Measurements from ENCODE around the gene UBAP1. TPM values are rescaled to one million over a fixed set of nuclear protein-coding genes. Genes with fewer than 3 reads are reported as not detected.
"Not testable (repeated sequence)": the region's sequence is repeated elsewhere in the genome, so short reads cannot be mapped to it uniquely, and the experiment has no call there.

Gene UBAP1
- total RNA-seq, 2 donors from 2014 or later: 63.3 to 68.2 TPM

GRCh38 chr9:34271265-34272006 lies 92.6 kb downstream of the UBAP1 start:
- Mint-ChIP-seq H3K4me1 (no peaks in the 10 kb centered on the region), H3K27ac (no peak overlapping the region), H3K27me3 (no peaks in the 10 kb centered on the region), H3K4me3 (no peak overlapping the region), H3K36me3 (ENCODE audit: low read depth) (no peaks in the 10 kb centered on the region)
- ATAC-seq: no peak
- no peak for DNase-seq
- no peaks in the 10 kb centered on the region for H3K9me3 ChIP-seq (ENCODE audit: control insufficient read depth, low read length, poor library complexity, severe bottlenecking)

GRCh38 chr9:34272101-34272541 lies 93.3 kb downstream of the UBAP1 start:
- no peaks in the 10 kb centered on the region for H3K4me1 Mint-ChIP-seq
- no peak overlapping the region for H3K27ac Mint-ChIP-seq
- DNase-seq (no peak), ATAC-seq (no peak)
- no peaks in the 10 kb centered on the region for H3K9me3 ChIP-seq (ENCODE audit: control insufficient read depth, low read length, poor library complexity, severe bottlenecking)
- H3K36me3 Mint-ChIP-seq (ENCODE audit: low read depth): no peaks in the 10 kb centered on the region
- H3K4me3 Mint-ChIP-seq: no peak overlapping the region
- no peaks in the 10 kb centered on the region for H3K27me3 Mint-ChIP-seq

- H3K9me3 ChIP-seq (ENCODE audit: control insufficient read depth, low read length, poor library complexity, severe bottlenecking); DNase-seq; H3K27ac Mint-ChIP-seq; H3K4me3 Mint-ChIP-seq; H3K27me3 Mint-ChIP-seq; H3K4me1 Mint-ChIP-seq; H3K36me3 Mint-ChIP-seq (ENCODE audit: low read depth); ATAC-seq: not testable (repeated sequence)
Measured at GRCh38 chr9:34273588-34273987, 94.7 kb downstream of the UBAP1 start.

DNA sequence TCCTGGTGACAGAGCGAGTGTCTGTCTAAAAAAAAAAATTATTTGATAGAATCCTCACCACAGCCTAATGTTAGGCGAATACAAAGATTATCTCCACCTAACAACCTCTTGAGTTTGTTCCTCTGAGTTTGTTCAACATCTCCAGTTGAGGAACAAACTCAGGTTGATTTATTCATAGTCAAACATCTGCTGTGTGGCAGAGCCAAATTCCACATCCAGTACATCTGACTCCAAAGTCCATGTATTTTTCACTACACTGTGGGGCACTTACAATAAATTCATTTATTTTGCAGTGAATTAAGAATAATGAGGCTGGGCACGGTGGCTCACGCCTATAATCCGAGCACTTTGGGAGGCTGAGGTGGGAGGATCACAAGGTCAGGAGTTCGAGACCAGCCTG lies 97.0 kb downstream of the UBAP1 start:
- H3K27ac Mint-ChIP-seq: no peak overlapping the region
- DNase-seq (no peak), ATAC-seq (no peak)
- no peaks in the 10 kb centered on the region for H3K4me1 Mint-ChIP-seq
- no peaks in the 10 kb centered on the region for H3K9me3 ChIP-seq (ENCODE audit: control insufficient read depth, low read length, poor library complexity, severe bottlenecking)
- H3K4me3 Mint-ChIP-seq: no peak overlapping the region
- no peaks in the 10 kb centered on the region for H3K36me3 Mint-ChIP-seq (ENCODE audit: low read depth)
- no peaks in the 10 kb centered on the region for H3K27me3 Mint-ChIP-seq

DNA sequence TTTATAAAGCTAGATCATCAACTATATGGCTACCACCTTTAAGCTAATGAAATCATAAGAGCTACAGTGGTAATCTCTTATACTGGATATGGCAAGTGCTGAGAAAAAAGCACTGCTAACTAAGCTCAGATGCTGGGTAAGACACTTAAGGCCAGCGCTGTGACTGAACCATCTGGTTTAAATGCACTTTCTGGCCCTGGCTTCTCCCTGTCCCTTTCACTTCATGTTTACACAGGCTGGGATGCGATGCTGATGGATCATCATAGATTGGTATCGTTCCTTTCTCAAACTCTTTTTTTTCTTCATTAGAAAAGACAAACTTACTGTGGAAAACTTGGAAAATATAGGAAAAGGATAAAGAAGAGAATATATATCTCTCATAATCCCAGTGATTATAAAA lies 97.9 kb downstream of the UBAP1 start:
- DNase-seq (no peak), ATAC-seq (no peak)
- H3K27me3 Mint-ChIP-seq: no peaks in the 10 kb centered on the region
- no peak overlapping the region for H3K4me3 Mint-ChIP-seq
- H3K27ac Mint-ChIP-seq: no peak overlapping the region
- H3K9me3 ChIP-seq (ENCODE audit: control insufficient read depth, low read length, poor library complexity, severe bottlenecking): no peaks in the 10 kb centered on the region
- H3K36me3 Mint-ChIP-seq (ENCODE audit: low read depth): no peaks in the 10 kb centered on the region
- H3K4me1 Mint-ChIP-seq: no peaks in the 10 kb centered on the region

DNA sequence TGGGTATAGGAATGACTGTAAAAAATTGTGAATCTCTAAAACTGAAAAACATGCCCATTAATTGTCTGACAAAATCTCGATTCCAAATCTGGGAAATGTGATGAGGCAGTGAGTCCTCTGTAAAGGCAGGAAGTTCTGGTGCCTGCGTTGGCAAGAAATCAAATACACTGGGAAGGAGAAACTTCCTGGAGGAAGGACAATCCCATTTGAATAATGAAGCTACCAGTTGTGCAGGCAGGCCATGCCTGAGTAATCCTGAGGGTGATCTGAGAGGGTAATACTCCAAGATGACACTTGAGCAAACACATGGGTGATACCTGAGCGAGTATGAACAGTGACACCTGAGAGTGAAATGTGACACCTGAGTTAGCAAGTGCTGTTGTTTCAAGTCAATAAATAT lies 100.6 kb downstream of the UBAP1 start:
- ATAC-seq (no peak), DNase-seq (no peak)
- no peaks in the 10 kb centered on the region for H3K9me3 ChIP-seq (ENCODE audit: control insufficient read depth, low read length, poor library complexity, severe bottlenecking)
- no peaks in the 10 kb centered on the region for H3K27me3 Mint-ChIP-seq
- no peaks in the 10 kb centered on the region for H3K4me1 Mint-ChIP-seq
- no peak overlapping the region for H3K27ac Mint-ChIP-seq
- no peak overlapping the region for H3K4me3 Mint-ChIP-seq
- no peaks in the 10 kb centered on the region for H3K36me3 Mint-ChIP-seq (ENCODE audit: low read depth)

GRCh38 chr9:34282096-34282495 lies 103.3 kb downstream of the UBAP1 start:
- DNase-seq (no peak), ATAC-seq (no peak)
- Mint-ChIP-seq H3K36me3 (ENCODE audit: low read depth) (no peaks in the 10 kb centered on the region), H3K4me3 (no peak overlapping the region), H3K4me1 (no peaks in the 10 kb centered on the region), H3K27ac (no peak overlapping the region), H3K27me3 (no peaks in the 10 kb centered on the region)
- H3K9me3 ChIP-seq (ENCODE audit: control insufficient read depth, low read length, poor library complexity, severe bottlenecking): no peaks in the 10 kb centered on the region

DNA sequence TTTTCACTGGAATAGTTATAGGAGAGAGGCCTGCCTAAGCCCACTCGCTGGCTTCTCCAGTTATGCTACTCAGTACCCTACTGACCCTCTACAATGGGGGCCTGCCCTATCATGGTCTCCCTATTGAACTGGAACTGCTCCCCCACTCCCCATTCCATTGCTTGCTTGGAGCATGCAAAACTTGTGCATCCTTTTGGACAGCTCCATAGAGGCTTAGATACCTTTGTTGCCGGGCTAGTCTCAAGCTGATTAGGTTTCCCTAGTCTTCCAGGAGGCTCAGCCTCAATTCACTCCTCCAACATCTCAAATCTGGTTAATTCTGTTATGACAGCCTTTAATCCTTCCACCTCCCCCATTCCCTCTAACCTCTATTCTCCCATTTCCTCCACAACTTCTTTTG lies 110.3 kb downstream of the UBAP1 start:
- no peaks in the 10 kb centered on the region for H3K9me3 ChIP-seq (ENCODE audit: control insufficient read depth, low read length, poor library complexity, severe bottlenecking)
- no peak overlapping the region for H3K4me3 Mint-ChIP-seq
- H3K27me3 Mint-ChIP-seq: no peaks in the 10 kb centered on the region
- H3K27ac Mint-ChIP-seq: no peak overlapping the region
- ATAC-seq (no peak), DNase-seq (no peak)
- no peaks in the 10 kb centered on the region for H3K36me3 Mint-ChIP-seq (ENCODE audit: low read depth)
- no peaks in the 10 kb centered on the region for H3K4me1 Mint-ChIP-seq

DNA sequence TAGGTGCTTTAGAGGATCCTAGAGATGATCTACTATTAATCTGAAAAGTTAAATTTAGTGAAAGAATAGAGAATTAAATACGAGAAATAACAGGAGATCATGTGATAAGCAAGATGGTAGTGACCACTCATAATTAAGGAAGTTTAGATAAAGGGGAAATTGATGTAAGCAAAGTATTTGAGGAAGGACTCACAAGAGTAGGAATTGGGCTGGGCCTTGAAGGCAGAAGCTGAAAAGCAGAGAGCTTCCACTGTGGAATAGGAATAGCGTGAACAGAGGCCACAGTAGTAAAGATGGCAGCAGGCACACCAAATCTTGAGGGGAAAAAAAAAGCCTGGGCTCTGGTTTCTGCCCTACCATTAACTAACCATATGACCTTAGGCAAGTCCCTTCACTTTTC lies 112.2 kb downstream of the UBAP1 start:
- DNase-seq (no peak), ATAC-seq (no peak)
- no peaks in the 10 kb centered on the region for H3K9me3 ChIP-seq (ENCODE audit: control insufficient read depth, low read length, poor library complexity, severe bottlenecking)
- Mint-ChIP-seq H3K4me1 (no peaks in the 10 kb centered on the region), H3K27me3 (no peaks in the 10 kb centered on the region), H3K4me3 (no peak overlapping the region), H3K36me3 (ENCODE audit: low read depth) (no peaks in the 10 kb centered on the region), H3K27ac (no peak overlapping the region)

GRCh38 chr9:34291423-34291822 lies 112.6 kb downstream of the UBAP1 start:
- ATAC-seq: no peak
- no peak overlapping the region for H3K27ac Mint-ChIP-seq
- DNase-seq: no peak
- H3K4me1 Mint-ChIP-seq: no peaks in the 10 kb centered on the region
- H3K9me3 ChIP-seq (ENCODE audit: control insufficient read depth, low read length, poor library complexity, severe bottlenecking): no peaks in the 10 kb centered on the region
- H3K36me3 Mint-ChIP-seq (ENCODE audit: low read depth): no peaks in the 10 kb centered on the region
- no peaks in the 10 kb centered on the region for H3K27me3 Mint-ChIP-seq
- H3K4me3 Mint-ChIP-seq: no peak overlapping the region

DNA sequence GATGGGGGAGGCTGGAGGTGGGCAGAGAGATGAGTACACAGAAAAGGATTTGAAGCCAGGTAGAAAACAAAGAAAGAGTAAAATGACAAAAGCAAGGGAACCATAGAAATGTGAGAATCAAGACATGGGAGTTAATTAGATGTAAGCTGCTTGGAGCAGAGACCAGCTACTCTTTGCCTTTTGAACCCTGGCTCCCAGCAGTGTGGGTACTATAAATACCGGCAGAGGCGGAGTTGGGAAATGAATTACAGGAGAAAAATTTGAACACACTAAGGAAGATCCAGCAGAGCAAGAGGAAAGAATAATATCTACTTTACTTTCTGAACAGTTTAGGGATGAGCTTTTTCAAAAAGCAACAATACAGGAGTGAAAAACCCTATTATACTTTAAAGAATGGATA lies 113.7 kb downstream of the UBAP1 start:
- ATAC-seq: no peak
- no peak overlapping the region for H3K27ac Mint-ChIP-seq
- H3K9me3 ChIP-seq (ENCODE audit: control insufficient read depth, low read length, poor library complexity, severe bottlenecking): no peaks in the 10 kb centered on the region
- H3K36me3 Mint-ChIP-seq (ENCODE audit: low read depth): no peaks in the 10 kb centered on the region
- no peaks in the 10 kb centered on the region for H3K4me1 Mint-ChIP-seq
- no peak for DNase-seq
- no peak overlapping the region for H3K4me3 Mint-ChIP-seq
- H3K27me3 Mint-ChIP-seq: no peaks in the 10 kb centered on the region

DNA sequence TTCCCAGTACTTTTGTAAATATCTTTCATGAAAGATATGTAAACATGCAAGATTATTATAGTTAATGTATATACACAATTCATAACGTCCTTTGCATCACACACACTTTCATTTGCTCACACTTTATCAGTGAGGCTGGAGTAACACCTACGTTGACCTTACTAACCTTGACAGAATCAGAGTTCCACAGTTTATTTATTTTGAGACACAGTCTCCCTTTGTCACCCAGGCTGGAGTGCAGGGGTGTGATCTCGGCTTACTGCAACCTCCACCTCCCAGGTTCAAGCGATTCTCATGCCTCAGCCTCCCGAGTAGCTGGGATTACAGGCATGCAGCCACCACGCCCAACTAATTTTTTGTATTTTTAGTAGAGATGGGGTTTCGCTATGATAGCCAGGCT lies 122.2 kb downstream of the UBAP1 start:
- H3K9me3 ChIP-seq (ENCODE audit: control insufficient read depth, low read length, poor library complexity, severe bottlenecking); H3K4me3 Mint-ChIP-seq; H3K4me1 Mint-ChIP-seq; ATAC-seq; H3K27ac Mint-ChIP-seq; DNase-seq; H3K36me3 Mint-ChIP-seq (ENCODE audit: low read depth); H3K27me3 Mint-ChIP-seq: not testable (repeated sequence)

Measured in T-helper 17 cell (primary cell).